H1 (cell line): Measurements from ENCODE around the gene PIM1. TPM values are rescaled to one million over a fixed set of nuclear protein-coding genes. Genes with fewer than 3 reads are reported as not detected.

Experiments used
- ATF3 ChIP-seq: IDR thresholded peaks from 2 replicates; pipeline ENCODE4 v1.6.1; 2011; ENCODE audit warnings: low read depth, mild to moderate bottlenecking, low read length; ENCODE audit not compliant: insufficient read depth
- BACH1 ChIP-seq: IDR thresholded peaks from 2 replicates; pipeline ENCODE4 v1.6.1; 2012; ENCODE audit warnings: low read length, improper control_type of control experiment
- CBX5 ChIP-seq: fragments of 300-800, 300-1000 bp; sonication (generic); IDR thresholded peaks from 2 replicates; pipeline ENCODE4 v1.7.1; 2016; ENCODE audit warnings: antibody characterized with exemption, low read length, low read depth
- CEBPB ChIP-seq: IDR thresholded peaks from 2 replicates; pipeline ENCODE4 v1.6.1; 2012; ENCODE audit warnings: low read depth, low read length
- HDAC2 ChIP-seq, 2 experiments: fragments of 300-600 bp in 1 of 2; sonication (generic) in 1 of 2; IDR thresholded peaks; 2 replicates each; pipeline ENCODE4 v1.6.1; 2011 to 2012; ENCODE audit warnings: low read depth in 2 of 2, low read length in 2 of 2, mild to moderate bottlenecking in 2 of 2, moderate library complexity in 2 of 2, borderline replicate concordance in 1 of 2, inconsistent platforms in 1 of 2
- KDM1A ChIP-seq: fragments of 200-600, 300-600 bp; sonication (generic); IDR thresholded peaks from 2 replicates; pipeline ENCODE4 v1.7.1; 2016; ENCODE audit warnings: mild to moderate bottlenecking, low read length, borderline replicate concordance
- NANOG ChIP-seq: IDR thresholded peaks from 2 replicates; pipeline ENCODE4 v1.6.1; 2011; ENCODE audit warnings: low read length, low read depth, mild to moderate bottlenecking, inconsistent platforms; ENCODE audit not compliant: insufficient read depth, poor library complexity, severe bottlenecking
- PHF8 ChIP-seq: fragments of 200-600 bp; sonication (generic); conservative IDR thresholded peaks from 2 replicates; pipeline ENCODE4 v1.7.1; 2012; ENCODE audit warnings: low read depth, mild to moderate bottlenecking, inconsistent platforms, low read length, moderate library complexity
- POLR2A ChIP-seq, 2 experiments: IDR thresholded peaks; 1 replicate in 1 of 2; 2 replicates in 1 of 2; pipeline ENCODE4 v1.6.1; 2011; ENCODE audit warnings: low read depth in 2 of 2, low read length in 2 of 2, mild to moderate bottlenecking in 2 of 2; ENCODE audit errors: control extremely low read depth in 1 of 2
- SIN3A ChIP-seq, 2 experiments: IDR thresholded peaks in 1 of 2; conservative IDR thresholded peaks in 1 of 2; 2 replicates each; pipeline ENCODE4 v1.6.1; 2011 to 2012; ENCODE audit warnings: low read length in 2 of 2, improper control_type of control experiment in 1 of 2, low read depth in 1 of 2, mild to moderate bottlenecking in 1 of 2
- TAF1 ChIP-seq: IDR thresholded peaks from 2 replicates; pipeline ENCODE4 v1.6.1; 2011; ENCODE audit warnings: mild to moderate bottlenecking, low read depth, low read length
- TAF7 ChIP-seq: optimal IDR thresholded peaks from 2 replicates; pipeline ENCODE3; 2011; ENCODE audit warnings: low read depth, mild to moderate bottlenecking, inconsistent platforms, low read length, moderate library complexity, borderline replicate concordance
- polyA plus RNA-seq, 7 experiments: library from polyadenylated mRNA; depleted of rRNA in 3 of 7; stranded (reverse) in 5 of 7; unstranded in 2 of 7; fragments of >200 nt in 5 of 7; fragments of 200-250 nt in 2 of 7; gene quantifications; 1 replicate in 5 of 7; 2 replicates in 1 of 7; 4 replicates in 1 of 7; pipeline versions ENCODE4 v1.2.1 to v1.2.3, GENCODE V29; 2011 to 2013; ENCODE audit warnings: missing spikeins in 2 of 7, mixed read lengths in 2 of 7
- total RNA-seq: library from RNA; stranded (reverse); fragmentation: NEBNext Ultra II Directional; extraction: Animal tissue kit (Norgen Biotek cat#: 25700); gene quantifications from 2 replicates; pipeline ENCODE4 v1.2.1, GENCODE V29; 2021

PIM1 gene
- total and polyA plus RNA-seq, 2 of the 8 experiments (the other 6 are each of a cell fraction or from before 2014, with no cell fraction given) = 25.5 to 94.9 TPM

- TF ChIP-seq TAF1 (peak; percentile 6; the same call in 1 of the 2 replicates), SIN3A (conservative IDR thresholded peaks at IDR 0.05 in 1 of 2, IDR thresholded peaks at IDR 0.05 in 1 of 2; ENCODE audit: low read depth in 1 of 2, low read length in 2 of 2) (no peak), CEBPB (0 out of 2 replicates have a peak, but pooled peaks have one; percentile 21), HDAC2 (IDR thresholded peaks at IDR 0.05; ENCODE audit: borderline replicate concordance in 1 of 2, low read depth in 2 of 2, low read length in 2 of 2) (no peak), POLR2A (IDR thresholded peaks at IDR 0.05; ENCODE audit: control extremely low read depth in 1 of 2, low read depth in 2 of 2, low read length in 2 of 2) (no peak), ATF3 (no peak), KDM1A (no peak), TAF7 (peak; percentile 0), BACH1 (no peak), CBX5 (no peak), PHF8 (no peak), NANOG (no peak)
Measured at GRCh38 chr6:37135835-37136694, 33.9 kb upstream of the PIM1 start (continued).
